Stimulated activated memory B cell treated with anti-CD40 and anti-IgM and Interleukin-4, amounts not matched to agents 10 μg/mL and 1 μg/mL and 100 μg/mL, for 72 hours (primary cell): ENCODE measurements around the gene OPCML.
"Not testable (repeated sequence)": the region's sequence is repeated elsewhere in the genome, so short reads cannot be mapped to it uniquely, and the experiment has no call there.

ENCODE experiments used
- ATAC-seq: fragments of 150-1000 bp; cut with Tn5 transposase; 2 replicates; pipeline ENCODE4 v1.10.0; 2021
- H3K27ac Mint-ChIP-seq: one replicate; pipeline ENCODE4 v1.8.0; 2022; ENCODE audit warnings: mild to moderate bottlenecking, mixed read lengths
- H3K27me3 Mint-ChIP-seq: one replicate; pipeline ENCODE4 v1.8.0; 2022; ENCODE audit warnings: mixed read lengths
- H3K36me3 Mint-ChIP-seq: one replicate; pipeline ENCODE4 v1.8.0; 2022; ENCODE audit warnings: mixed read lengths
- H3K4me1 Mint-ChIP-seq: one replicate; pipeline ENCODE4 v1.8.0; 2022; ENCODE audit warnings: mixed read lengths
- H3K4me3 Mint-ChIP-seq: one replicate; pipeline ENCODE4 v1.8.0; 2022; ENCODE audit warnings: mild to moderate bottlenecking, moderate library complexity, mixed read lengths
- H3K9me3 Mint-ChIP-seq: one replicate; pipeline ENCODE4 v1.8.0; 2022; ENCODE audit warnings: mixed read lengths

The OPCML gene

GRCh38 chr11:132370114-132370513 is 1162.2 kb downstream of the OPCML start:
- not testable (repeated sequence) for H3K4me3 Mint-ChIP-seq, H3K27me3 Mint-ChIP-seq, ATAC-seq, H3K9me3 Mint-ChIP-seq, H3K4me1 Mint-ChIP-seq, H3K27ac Mint-ChIP-seq, H3K36me3 Mint-ChIP-seq

GRCh38 chr11:132367293-132367692 is 1165.0 kb downstream of the OPCML start:
- Mint-ChIP-seq H3K9me3 (peaks cover 13% of the 10 kb centered on the region), H3K27ac (no peak overlapping the region), H3K4me1 (no peaks in the 10 kb centered on the region), H3K27me3 (no peaks in the 10 kb centered on the region), H3K4me3 (no peak overlapping the region), H3K36me3 (no peaks in the 10 kb centered on the region)
- ATAC-seq, result no peak

- ATAC-seq, result no peak
- no peak overlapping the region for H3K4me3 Mint-ChIP-seq
- H3K36me3 Mint-ChIP-seq, result no peaks in the 10 kb centered on the region
- no peaks in the 10 kb centered on the region for H3K27me3 Mint-ChIP-seq
- peaks cover 13% of the 10 kb centered on the region for H3K9me3 Mint-ChIP-seq
- no peaks in the 10 kb centered on the region for H3K4me1 Mint-ChIP-seq
- no peak overlapping the region for H3K27ac Mint-ChIP-seq
Observed at GRCh38 chr11:132365650-132366049, 1166.7 kb downstream of the OPCML start.
